GM12878 (cell line): ENCODE results near the gene ZNF628.

Source experiments
- ATF3 ChIP-seq: IDR thresholded peaks from 2 replicates; pipeline ENCODE4 v1.6.1; 2011; ENCODE audit warnings: low read depth, mild to moderate bottlenecking, low read length, moderate library complexity, borderline replicate concordance; ENCODE audit errors: extremely low read depth
- CHD2 ChIP-seq: IDR thresholded peaks from 2 replicates; pipeline ENCODE4 v1.6.1; 2011; ENCODE audit warnings: low read depth, low read length, improper control_type of control experiment, borderline replicate concordance
- CTCF ChIP-seq, 3 experiments: IDR thresholded peaks in 2 of 3; conservative IDR thresholded peaks in 1 of 3; 2 replicates each; pipeline ENCODE4 v1.5.1; 2011; ENCODE audit warnings: low read depth in 3 of 3, low read length in 3 of 3, mild to moderate bottlenecking in 3 of 3, control low read depth in 2 of 3, moderate library complexity in 2 of 3, inconsistent platforms in 1 of 3, mixed read lengths in 1 of 3; ENCODE audit not compliant: control insufficient read depth in 2 of 3, insufficient read depth in 1 of 3; ENCODE audit errors: extremely low read depth in 1 of 3
- DPF2 ChIP-seq: fragments of 450-650 bp; IDR thresholded peaks from 2 replicates; pipeline ENCODE4 v1.6.1; 2017; ENCODE audit warnings: mild to moderate bottlenecking
- EGR1 ChIP-seq, 2 experiments: IDR thresholded peaks; 1 replicate in 1 of 2; 2 replicates in 1 of 2; pipeline ENCODE4 v1.6.1; 2011 to 2012; ENCODE audit warnings: low read depth in 2 of 2, low read length in 2 of 2, borderline replicate concordance in 1 of 2, mild to moderate bottlenecking in 1 of 2, moderate library complexity in 1 of 2
- EP300 ChIP-seq, 2 experiments: fragments of 150-350 bp in 1 of 2; IDR thresholded peaks; 2 replicates each; pipeline ENCODE4 v1.6.1; 2011 to 2012; ENCODE audit warnings: low read depth in 2 of 2, low read length in 2 of 2, borderline replicate concordance in 1 of 2, improper control_type of control experiment in 1 of 2, inconsistent platforms in 1 of 2; ENCODE audit not compliant: control insufficient read depth in 1 of 2
- GABPA ChIP-seq: IDR thresholded peaks from 2 replicates; pipeline ENCODE4 v1.6.1; 2014; ENCODE audit warnings: antibody characterized with exemption, low read depth, mild to moderate bottlenecking, inconsistent platforms
- RFX5 ChIP-seq: IDR thresholded peaks from 2 replicates; pipeline ENCODE4 v1.6.1; 2011; ENCODE audit warnings: low read depth, low read length, improper control_type of control experiment

- TF ChIP-seq CHD2 (no peak), CTCF (IDR thresholded peaks at IDR 0.05 in 2 of 3, conservative IDR thresholded peaks at IDR 0.05 in 1 of 3; ENCODE audit: control insufficient read depth in 2 of 3, extremely low read depth in 1 of 3, insufficient read depth in 1 of 3, low read depth in 3 of 3, low read length in 3 of 3) (no peak), GABPA (no peak), RFX5 (no peak), EGR1 (IDR thresholded peaks at IDR 0.05; ENCODE audit: borderline replicate concordance in 1 of 2, low read depth in 2 of 2, low read length in 2 of 2) (no peak), ATF3 (no peak), EP300 (IDR thresholded peaks at IDR 0.05; ENCODE audit: borderline replicate concordance in 1 of 2, control insufficient read depth in 1 of 2, low read depth in 2 of 2, low read length in 2 of 2) (no peak), DPF2 (no peak)
Observed at GRCh38 chr19:55474269-55475265, 1.9 kb upstream of the ZNF628 start.
